Measurements from ENCODE around the gene MAPRE3. TPM values are rescaled to one million over a fixed set of nuclear protein-coding genes. Genes with fewer than 3 reads are reported as not detected.

MAPRE3 gene
- total and polyA plus RNA-seq, 9 of the 15 experiments (the other 6 are each of a cell fraction or from before 2014, with no cell fraction given): 0.70 to 43.2 (median 12.6) TPM

DNA sequence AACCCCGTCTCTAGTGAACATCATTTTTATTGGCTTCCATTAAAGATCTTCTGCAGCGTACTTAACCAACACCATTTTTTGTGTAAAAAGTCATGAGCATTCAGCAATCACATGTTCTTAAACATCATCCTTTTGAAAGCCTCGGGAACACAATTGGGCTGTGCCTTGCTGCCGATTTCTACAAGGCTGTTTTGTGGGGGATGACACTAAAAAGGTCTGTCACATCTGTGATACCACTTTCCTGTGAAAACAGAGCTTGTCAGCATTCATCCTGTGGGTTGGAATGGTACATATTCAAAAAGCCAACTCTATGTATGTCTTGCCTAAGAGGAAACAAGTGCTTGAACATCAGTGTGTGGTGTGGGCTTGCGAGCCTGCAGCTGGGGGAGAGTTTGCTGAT, 49.1 kb upstream of the MAPRE3 start:
- Histone ChIP-seq H3K9me3 (replicated peaks; ENCODE audit: control insufficient read depth, insufficient read depth, low read depth, low read length) (no peaks in the 10 kb centered on the region), H3K36me3 (ENCODE audit: control insufficient read depth, insufficient read depth, low read length) (no peaks in the 10 kb centered on the region), H3K9ac (ENCODE audit: insufficient read depth in 1 of 2, low read depth in 2 of 2, low read length in 2 of 2) (no peak overlapping the region), H3K27ac (ENCODE audit: extremely low read depth, low read depth, low read length) (no peak overlapping the region), H3K27me3 (ENCODE audit: control insufficient read depth in 2 of 2, insufficient read depth in 2 of 2, low read length in 2 of 2) (peaks cover 31 to 42% of the 10 kb centered on the region in 2 experiments), H3K4me1 (replicated peaks in 1 of 2; ENCODE audit: control insufficient read depth in 2 of 2, insufficient read depth in 2 of 2, low read length in 2 of 2) (no peaks in the 10 kb centered on the region), H3K4me3 (no peak overlapping the region), H2AFZ (ENCODE audit: low read depth, low read length) (no peak overlapping the region), H4K20me1 (replicated peaks; ENCODE audit: control insufficient read depth, insufficient read depth, low read length) (peaks cover 8% of the 10 kb centered on the region; the same call in 1 of the 2 replicates), H3K4me2 (ENCODE audit: insufficient read depth, low read length) (no peak overlapping the region), H3K9me1 (ENCODE audit: control insufficient read depth, insufficient read depth, low read length) (no peaks in the 10 kb centered on the region), H3K79me2 (ENCODE audit: control insufficient read depth, insufficient read depth, low read length) (no peaks in the 10 kb centered on the region)
- TF ChIP-seq EP300 (IDR thresholded peaks at IDR 0.05; ENCODE audit: low read length) (no peak), NR4A1 (CRISPR knock-in tag; IDR thresholded peaks at IDR 0.05) (no peak), NR4A1 (tag; IDR thresholded peaks at IDR 0.05) (no peak), POLR3A (IDR thresholded peaks at IDR 0.05; ENCODE audit: borderline replicate concordance, extremely low read depth, insufficient read depth, insufficient read length) (no peak), DNMT1 (IDR thresholded peaks at IDR 0.05) (no peak), THAP12 (CRISPR knock-in tag; IDR thresholded peaks at IDR 0.05) (no peak), ZZZ3 (IDR thresholded peaks at IDR 0.05) (no peak), DDX20 (tag; IDR thresholded peaks at IDR 0.05; ENCODE audit: low read depth) (no peak), FOXK2 (conservative IDR thresholded peaks at IDR 0.05 in 1 of 2, IDR thresholded peaks at IDR 0.05 in 1 of 2; ENCODE audit: low read depth in 2 of 2) (no peak)
- CTCF ChIA-PET (ENCODE audit: low intra/inter-chr PET ratio): no interaction called here
- no peak for FAIRE-seq
- no TSS peak for BruUV-seq (replicated peaks)
- WGBS (ENCODE audit: insufficient coverage, low coverage, missing lambda C conversion rate): 5% methylated on average over 5 of the region's 5 CpGs
- POLR2A ChIA-PET: interaction anchor here (0.7 kb wide), 1 partner anchor 75 kb away, joined by 6 read pairs; no protein-coding TSS in a partner anchor
- in situ Hi-C loops (cut with MboI) (no loop called here), intact Hi-C loops (cut with micrococcal nuclease) (loop anchor here (5.0 kb wide), 1 partner anchor 74 kb away; the partner anchor contains the start of gene DPYSL5)
- ATAC-seq: no peak
- DNase-seq (ENCODE audit: extremely low read depth in 1 of 4, low spot score in 3 of 4): no peak

All from K562 (cell line).